GM19351 (cell line): ENCODE data around the gene PALLD.

Experiments used
- ATAC-seq: cut with Tn5 transposase; IDR thresholded peaks from one replicate; pipeline ENCODE4 v1.9.1; 2021; ENCODE audit warnings: mild to moderate bottlenecking, moderate library complexity; ENCODE audit not compliant: unreplicated experiment

PALLD gene

GRCh38 chr4:168524006-168524405 is 27.2 kb downstream of the PALLD start:
- no peak for ATAC-seq

- no peak for ATAC-seq
Observed at GRCh38 chr4:168524897-168525296, 28.0 kb downstream of the PALLD start.

GRCh38 chr4:168527560-168527959 is 30.7 kb downstream of the PALLD start:
- no peak for ATAC-seq

GRCh38 chr4:168528131-168528949 is 31.5 kb downstream of the PALLD start:
- ATAC-seq = no peak

GRCh38 chr4:168529257-168529656 is 32.4 kb downstream of the PALLD start:
- ATAC-seq = no peak

- ATAC-seq = no peak
Observed at GRCh38 chr4:168531305-168531704, 34.5 kb downstream of the PALLD start.

- no peak for ATAC-seq
Observed at GRCh38 chr4:168534535-168534934, 37.7 kb downstream of the PALLD start.

GRCh38 chr4:168535689-168536088 is 38.8 kb downstream of the PALLD start:
- no peak for ATAC-seq

- no peak for ATAC-seq
Observed at GRCh38 chr4:168536448-168536847, 39.6 kb downstream of the PALLD start.

GRCh38 chr4:168537086-168537485 is 40.2 kb downstream of the PALLD start:
- ATAC-seq = no peak

GRCh38 chr4:168537571-168537970 is 40.7 kb downstream of the PALLD start:
- ATAC-seq = no peak

- ATAC-seq = no peak
Observed at GRCh38 chr4:168538632-168539031, 41.8 kb downstream of the PALLD start.

GRCh38 chr4:168540086-168540485 is 43.2 kb downstream of the PALLD start:
- no peak for ATAC-seq

GRCh38 chr4:168540503-168541265 is 43.8 kb downstream of the PALLD start:
- ATAC-seq = no peak

- no peak for ATAC-seq
Observed at GRCh38 chr4:168541266-168541953, 44.6 kb downstream of the PALLD start.

GRCh38 chr4:168549143-168549542 is 52.3 kb downstream of the PALLD start:
- no peak for ATAC-seq

- no peak for ATAC-seq
Observed at GRCh38 chr4:168550064-168550766, 53.4 kb downstream of the PALLD start.

GRCh38 chr4:168551211-168551610 is 54.4 kb downstream of the PALLD start:
- ATAC-seq = no peak

- ATAC-seq = no peak
Observed at GRCh38 chr4:168551945-168552695, 55.3 kb downstream of the PALLD start.

GRCh38 chr4:168553714-168554370 is 57.0 kb downstream of the PALLD start:
- no peak for ATAC-seq
